Lower leg skin (tissue), 4 donors: ENCODE data around the gene SMARCB1. TPM values are rescaled to one million over a fixed set of nuclear protein-coding genes. Genes with fewer than 3 reads are reported as not detected.

Source experiments
- DNase-seq, 2 donors: peaks; one replicate each; pipeline ENCODE4 v3.0.0-alpha.2; 2019; ENCODE audit warnings: low spot score in 2 of 2
- H3K4me3 ChIP-seq: fragments of 200-600 bp; sonication (generic); 2 replicates; pipeline ENCODE4 v1.5.1; 2017; ENCODE audit warnings: mild to moderate bottlenecking, low read depth; ENCODE audit not compliant: poor library complexity, severe bottlenecking
- POLR2A ChIP-seq, 2 donors: fragments of 450-650 bp; IDR thresholded peaks; one replicate each; pipeline ENCODE4 v1.6.1; 2016 to 2017; ENCODE audit warnings: antibody characterized with exemption in 2 of 2, mild to moderate bottlenecking in 1 of 2, moderate library complexity in 1 of 2
- WGBS, 2 donors: methylation state at CpG; one replicate each; pipeline ENCODE4 v1.1.5; 2018; 5-methylcytosine and 5-hydroxymethylcytosine counted together
- intact Hi-C: fragments of 100-400 bp; cut with DNase I; formaldehyde crosslinking; loops from one replicate; pipeline ENCODE4 v1.15.0; 2023; ENCODE audit warnings: low total_unique reads
- total RNA-seq, 4 donors: library from RNA; depleted of rRNA; stranded (reverse); fragments of >200 nt; gene quantifications; one replicate each; pipeline ENCODE4 v1.1.0, GENCODE V29; 2016
- TF ChIP-seq, protein P1 (sequence below), 3 donors: fragments of 450-650 bp; IDR thresholded peaks; one replicate each; pipeline ENCODE4 v1.5.1; 2016; ENCODE audit warnings: antibody characterized with exemption in 3 of 3, mild to moderate bottlenecking in 3 of 3, moderate library complexity in 2 of 3

The SMARCB1 gene
- total RNA-seq, 4 donors from 2014 or later: 52.2 to 61.6 (median 55.2) TPM

DNA sequence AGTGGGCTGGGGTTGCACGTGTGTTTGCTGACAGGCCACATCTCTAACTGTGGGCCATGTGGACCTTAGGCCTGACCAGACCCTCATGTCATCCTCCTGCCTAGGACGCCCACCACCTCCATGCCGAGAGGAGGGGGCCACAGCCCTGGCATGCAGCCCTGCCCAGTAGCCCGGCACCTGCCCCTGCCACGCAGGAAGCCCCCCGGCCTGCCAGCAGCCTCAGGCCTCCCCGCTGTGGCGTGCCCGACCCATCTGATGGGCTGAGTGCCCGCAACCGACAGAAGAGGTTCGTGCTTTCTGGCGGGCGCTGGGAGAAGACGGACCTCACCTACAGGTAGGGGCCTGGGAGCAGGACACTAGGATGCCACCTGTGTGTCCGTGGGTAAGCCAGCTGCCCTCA lies 7.7 kb upstream of the SMARCB1 start:
- WGBS, 2 donors: 75 to 95% methylated on average over 6 to 15 of the region's 16 CpGs
- intact Hi-C loops: no loop called here
- H3K4me3 ChIP-seq: no peak overlapping the region
- no peak for DNase-seq
- TF ChIP-seq, protein P1, sequence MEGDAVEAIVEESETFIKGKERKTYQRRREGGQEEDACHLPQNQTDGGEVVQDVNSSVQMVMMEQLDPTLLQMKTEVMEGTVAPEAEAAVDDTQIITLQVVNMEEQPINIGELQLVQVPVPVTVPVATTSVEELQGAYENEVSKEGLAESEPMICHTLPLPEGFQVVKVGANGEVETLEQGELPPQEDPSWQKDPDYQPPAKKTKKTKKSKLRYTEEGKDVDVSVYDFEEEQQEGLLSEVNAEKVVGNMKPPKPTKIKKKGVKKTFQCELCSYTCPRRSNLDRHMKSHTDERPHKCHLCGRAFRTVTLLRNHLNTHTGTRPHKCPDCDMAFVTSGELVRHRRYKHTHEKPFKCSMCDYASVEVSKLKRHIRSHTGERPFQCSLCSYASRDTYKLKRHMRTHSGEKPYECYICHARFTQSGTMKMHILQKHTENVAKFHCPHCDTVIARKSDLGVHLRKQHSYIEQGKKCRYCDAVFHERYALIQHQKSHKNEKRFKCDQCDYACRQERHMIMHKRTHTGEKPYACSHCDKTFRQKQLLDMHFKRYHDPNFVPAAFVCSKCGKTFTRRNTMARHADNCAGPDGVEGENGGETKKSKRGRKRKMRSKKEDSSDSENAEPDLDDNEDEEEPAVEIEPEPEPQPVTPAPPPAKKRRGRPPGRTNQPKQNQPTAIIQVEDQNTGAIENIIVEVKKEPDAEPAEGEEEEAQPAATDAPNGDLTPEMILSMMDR (IDR thresholded peaks at IDR 0.05): no peak

DNA sequence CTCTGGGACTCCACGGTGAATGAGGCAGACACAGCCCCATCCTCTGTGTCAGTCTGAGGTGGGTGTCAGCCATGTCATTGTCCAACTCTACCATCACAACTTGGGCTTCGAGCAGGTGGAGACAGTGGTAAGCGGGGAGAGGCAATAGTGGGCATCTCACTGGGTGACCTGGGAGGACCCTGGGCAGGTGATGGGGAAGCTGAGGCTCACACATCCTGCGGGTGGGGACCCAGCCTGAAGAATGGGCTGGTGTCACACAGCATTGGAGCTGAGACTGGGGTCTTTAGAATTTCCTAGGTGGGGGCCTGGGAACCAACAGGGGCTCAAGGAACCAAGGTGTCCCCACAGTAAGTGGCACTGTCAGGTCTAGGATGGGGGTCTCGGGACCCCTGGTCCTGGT lies 7.0 kb upstream of the SMARCB1 start:
- intact Hi-C loops: no loop called here
- no peak overlapping the region for H3K4me3 ChIP-seq
- WGBS, 2 donors: 89 to 95% methylated on average over 5 of the region's 5 CpGs
- no peak for TF ChIP-seq POLR2A (IDR thresholded peaks at IDR 0.05)
- TF ChIP-seq, protein P1 (IDR thresholded peaks at IDR 0.05): no peak
- DNase-seq: no peak

DNA sequence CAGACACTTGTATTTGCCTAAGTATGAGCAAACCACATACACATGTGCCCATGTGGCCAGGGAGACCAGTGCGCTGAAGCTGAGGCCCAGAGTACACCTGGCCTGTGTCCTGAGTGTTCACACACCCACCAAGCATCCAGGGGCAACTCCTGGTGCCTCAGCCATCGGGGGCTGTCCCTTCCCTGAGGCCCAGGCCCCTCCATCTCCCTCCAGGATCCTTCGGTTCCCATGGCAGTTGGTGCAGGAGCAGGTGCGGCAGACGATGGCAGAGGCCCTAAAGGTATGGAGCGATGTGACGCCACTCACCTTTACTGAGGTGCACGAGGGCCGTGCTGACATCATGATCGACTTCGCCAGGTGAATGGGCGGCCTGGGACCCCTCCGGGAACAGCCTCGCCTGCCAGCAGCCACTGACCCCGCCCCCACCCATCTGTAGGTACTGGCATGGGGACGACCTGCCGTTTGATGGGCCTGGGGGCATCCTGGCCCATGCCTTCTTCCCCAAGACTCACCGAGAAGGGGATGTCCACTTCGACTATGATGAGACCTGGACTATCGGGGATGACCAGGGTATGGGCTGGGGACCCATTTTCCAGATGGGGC lies 6.5 kb upstream of the SMARCB1 start:
- H3K4me3 ChIP-seq: no peak overlapping the region
- no peak for DNase-seq
- intact Hi-C loops: no loop called here
- TF ChIP-seq POLR2A (IDR thresholded peaks at IDR 0.05): no peak
- TF ChIP-seq, protein P1 (IDR thresholded peaks at IDR 0.05): no peak
- 80 to 87% methylated on average over 20 of the region's 20 CpGs for WGBS, 2 donors

DNA sequence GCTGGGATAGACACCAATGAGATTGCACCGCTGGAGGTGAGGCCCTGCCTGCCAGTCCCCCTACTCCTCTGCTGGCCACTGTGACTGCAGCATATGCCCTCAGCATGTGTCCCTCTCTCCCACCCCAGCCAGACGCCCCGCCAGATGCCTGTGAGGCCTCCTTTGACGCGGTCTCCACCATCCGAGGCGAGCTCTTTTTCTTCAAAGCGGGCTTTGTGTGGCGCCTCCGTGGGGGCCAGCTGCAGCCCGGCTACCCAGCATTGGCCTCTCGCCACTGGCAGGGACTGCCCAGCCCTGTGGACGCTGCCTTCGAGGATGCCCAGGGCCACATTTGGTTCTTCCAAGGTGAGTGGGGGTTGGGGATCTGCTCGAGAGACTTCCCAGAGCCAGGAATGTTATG lies 5.7 kb upstream of the SMARCB1 start:
- TF ChIP-seq, protein P1 (IDR thresholded peaks at IDR 0.05): no peak
- TF ChIP-seq POLR2A (IDR thresholded peaks at IDR 0.05): no peak
- no peak for DNase-seq
- intact Hi-C loops: no loop called here
- WGBS, 2 donors: 73% methylated on average over 15 of the region's 15 CpGs
- H3K4me3 ChIP-seq: no peak overlapping the region

DNA sequence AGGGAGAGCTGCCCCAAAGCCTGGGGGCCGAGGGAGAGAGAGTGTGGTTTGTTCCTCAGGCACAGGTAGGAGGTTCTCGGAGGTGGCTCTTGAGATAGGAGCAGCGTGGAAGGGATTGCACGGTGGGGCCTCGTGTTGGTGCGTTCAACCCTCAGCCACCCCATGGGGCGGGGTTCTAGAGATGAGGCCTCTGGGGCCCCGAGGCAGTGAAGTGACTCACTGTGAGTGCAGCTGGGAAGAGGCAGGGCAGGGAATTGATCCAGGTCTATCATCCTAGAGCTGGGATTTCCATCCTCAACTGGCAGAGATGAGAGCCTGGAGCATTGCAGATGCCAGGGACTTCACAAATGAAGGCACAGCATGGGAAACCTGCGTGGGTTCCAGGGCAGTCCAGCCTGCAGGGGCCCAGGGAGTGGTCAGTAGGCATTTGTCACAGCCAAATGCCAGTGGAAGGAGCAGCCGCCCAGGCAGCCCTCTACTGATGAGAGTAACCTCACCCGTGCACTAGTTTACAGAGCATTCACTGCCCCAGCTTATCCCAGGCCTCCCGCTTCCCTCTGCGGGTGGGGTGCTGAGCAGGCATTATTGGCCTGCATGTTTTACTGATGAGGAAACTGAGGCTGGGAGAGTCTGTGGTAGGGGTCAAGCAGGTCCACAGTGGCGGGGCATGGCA lies 5.1 kb upstream of the SMARCB1 start:
- H3K4me3 ChIP-seq: no peak overlapping the region
- intact Hi-C loops: no loop called here
- TF ChIP-seq, protein P1 (IDR thresholded peaks at IDR 0.05): no peak
- no peak for TF ChIP-seq POLR2A (IDR thresholded peaks at IDR 0.05)
- peak in 1 of 2 donors; percentile 49 for DNase-seq
- WGBS, 2 donors: 22 to 24% methylated on average over 12 to 13 of the region's 14 CpGs
